ENCODE measurements around the gene S100G.
"Not testable (repeated sequence)": the region's sequence is repeated elsewhere in the genome, so short reads cannot be mapped to it uniquely, and the experiment has no call there.

DNA sequence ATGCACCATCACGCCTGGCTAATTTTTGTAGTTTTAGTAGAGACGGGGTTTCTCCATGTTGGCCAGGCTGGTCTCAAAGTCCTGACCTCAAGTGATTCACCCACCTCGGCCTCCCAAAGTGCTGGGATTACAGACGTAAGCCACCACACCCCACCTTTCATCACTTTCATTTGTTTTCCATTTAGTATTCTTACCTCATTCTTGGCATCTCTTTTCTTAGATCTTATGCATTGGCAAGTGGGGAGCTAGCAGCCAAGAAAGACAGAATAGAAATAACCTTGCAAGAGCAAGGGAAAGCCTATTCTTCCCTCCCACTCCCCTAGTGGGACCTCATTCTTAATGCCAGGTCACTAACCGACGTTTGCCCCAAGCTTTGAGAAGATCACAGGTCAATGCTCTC, 21.4 kb upstream of the S100G start:
- TF ChIP-seq, protein P1, sequence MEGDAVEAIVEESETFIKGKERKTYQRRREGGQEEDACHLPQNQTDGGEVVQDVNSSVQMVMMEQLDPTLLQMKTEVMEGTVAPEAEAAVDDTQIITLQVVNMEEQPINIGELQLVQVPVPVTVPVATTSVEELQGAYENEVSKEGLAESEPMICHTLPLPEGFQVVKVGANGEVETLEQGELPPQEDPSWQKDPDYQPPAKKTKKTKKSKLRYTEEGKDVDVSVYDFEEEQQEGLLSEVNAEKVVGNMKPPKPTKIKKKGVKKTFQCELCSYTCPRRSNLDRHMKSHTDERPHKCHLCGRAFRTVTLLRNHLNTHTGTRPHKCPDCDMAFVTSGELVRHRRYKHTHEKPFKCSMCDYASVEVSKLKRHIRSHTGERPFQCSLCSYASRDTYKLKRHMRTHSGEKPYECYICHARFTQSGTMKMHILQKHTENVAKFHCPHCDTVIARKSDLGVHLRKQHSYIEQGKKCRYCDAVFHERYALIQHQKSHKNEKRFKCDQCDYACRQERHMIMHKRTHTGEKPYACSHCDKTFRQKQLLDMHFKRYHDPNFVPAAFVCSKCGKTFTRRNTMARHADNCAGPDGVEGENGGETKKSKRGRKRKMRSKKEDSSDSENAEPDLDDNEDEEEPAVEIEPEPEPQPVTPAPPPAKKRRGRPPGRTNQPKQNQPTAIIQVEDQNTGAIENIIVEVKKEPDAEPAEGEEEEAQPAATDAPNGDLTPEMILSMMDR (IDR thresholded peaks at IDR 0.05) = not testable (repeated sequence)
- TF ChIP-seq POLR2A (IDR thresholded peaks at IDR 0.05) = not testable (repeated sequence)

Data from Peyer's patch (tissue), 4 donors.